ENCODE measurements around the gene PLEKHN1.

GRCh38 chr1:984476-984814, 18.2 kb downstream of the PLEKHN1 start:
- no peak for TF ChIP-seq CTCF (IDR thresholded peaks at IDR 0.05; ENCODE audit: low read depth, low read length)
- no peak for TF ChIP-seq EZH2phosphoT487 (IDR thresholded peaks at IDR 0.05; ENCODE audit: low read depth)

Data from OCI-LY3 (cell line).